IPS-NIHi7 (cell line): Measurements from ENCODE around the gene IZUMO4.

Experiments
- DNase-seq: peaks from one replicate; pipeline ENCODE4 v3.0.0; 2012; ENCODE audit warnings: mixed read lengths; ENCODE audit errors: extremely low spot score

The IZUMO4 gene, protein sequence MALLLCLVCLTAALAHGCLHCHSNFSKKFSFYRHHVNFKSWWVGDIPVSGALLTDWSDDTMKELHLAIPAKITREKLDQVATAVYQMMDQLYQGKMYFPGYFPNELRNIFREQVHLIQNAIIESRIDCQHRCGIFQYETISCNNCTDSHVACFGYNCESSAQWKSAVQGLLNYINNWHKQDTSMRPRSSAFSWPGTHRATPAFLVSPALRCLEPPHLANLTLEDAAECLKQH

GRCh38 chr19:2096480-2097202 lies at the start of gene IZUMO4:
Gene IZUMO4 (plus strand): TSS chr19:2096915. CDS start chr19:2096946, 31 bp downstream.
- DNase-seq, result peak; percentile 99

GRCh38 chr19:2047076-2047448 lies 49.7 kb upstream of the IZUMO4 start:
- no peak for DNase-seq

GRCh38 chr19:2047449-2048103 lies 49.1 kb upstream of the IZUMO4 start:
- no peak for DNase-seq

- DNase-seq, result no peak
Observed at GRCh38 chr19:2048104-2048958, 48.4 kb upstream of the IZUMO4 start.

- no peak for DNase-seq
Observed at GRCh38 chr19:2048959-2049740, 47.6 kb upstream of the IZUMO4 start.

DNA sequence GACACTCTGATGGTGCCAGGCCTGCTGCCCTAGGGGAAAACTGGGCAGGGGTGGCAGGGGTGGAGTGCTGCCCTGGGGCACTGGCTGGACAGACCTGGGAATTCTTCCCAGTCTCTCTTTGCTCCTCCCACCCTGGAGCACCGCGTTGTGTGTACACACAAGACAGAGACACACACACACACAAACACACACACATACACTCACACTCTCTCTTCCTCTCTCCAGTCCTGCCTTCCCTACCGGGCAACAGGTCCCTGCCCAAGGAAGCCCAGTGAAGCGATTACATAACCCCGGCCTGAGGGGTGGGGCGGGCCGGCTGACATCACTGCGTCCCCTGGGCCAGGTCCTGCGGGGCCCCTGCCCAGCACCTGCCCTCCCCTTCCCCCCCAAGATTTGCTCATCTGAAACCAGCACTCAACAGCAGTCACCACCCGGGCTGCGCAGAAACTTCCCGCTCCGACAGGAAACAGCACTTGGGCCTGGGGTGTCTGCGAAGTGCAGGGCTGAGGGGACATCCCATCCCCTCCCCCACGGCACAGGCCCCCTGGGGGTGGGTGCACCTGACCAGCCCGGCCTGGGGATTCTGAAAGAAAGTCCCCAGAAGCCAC lies 46.9 kb upstream of the IZUMO4 start:
- DNase-seq, result no peak

DNA sequence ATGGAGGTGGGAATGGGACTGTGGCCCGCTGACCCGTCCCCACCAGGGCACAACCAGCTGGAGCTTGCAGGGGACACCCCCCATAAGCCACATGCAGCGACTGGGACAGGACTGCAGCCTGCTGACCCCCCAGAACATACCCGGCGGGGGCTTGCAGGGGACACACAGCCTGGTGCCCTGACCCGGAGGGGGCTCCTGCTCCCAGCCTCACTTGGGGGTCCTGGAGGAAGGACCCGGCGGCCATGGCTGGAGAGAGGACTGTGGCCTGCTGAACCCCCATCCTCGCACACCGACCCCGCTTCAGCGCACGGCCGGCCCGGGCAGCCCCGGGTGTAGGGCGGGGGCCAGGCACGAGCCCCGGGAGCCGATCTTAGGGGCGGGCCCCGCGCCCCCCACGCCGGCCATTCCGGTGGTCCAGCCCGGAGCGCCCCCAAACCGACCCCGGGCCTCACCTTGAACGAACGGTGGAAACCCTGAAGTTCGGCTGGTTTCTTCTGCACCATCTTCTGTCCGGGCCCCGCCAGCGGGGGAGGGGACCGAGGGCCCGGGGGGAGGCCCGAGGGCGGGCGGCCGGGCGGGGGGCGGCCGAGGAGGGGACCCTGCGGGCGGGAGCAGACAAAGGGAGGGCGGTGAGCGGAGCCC lies 46.2 kb upstream of the IZUMO4 start:
- DNase-seq, result no peak

GRCh38 chr19:2050991-2051772 lies 45.5 kb upstream of the IZUMO4 start, which contains the start of gene MKNK2:
Gene MKNK2 (minus strand): TSS chr19:2051244. CDS start chr19:2050851, 393 bp downstream.
- peak; percentile 91 for DNase-seq

- DNase-seq, result no peak
Observed at GRCh38 chr19:2051773-2052704, 44.7 kb upstream of the IZUMO4 start.

DNA sequence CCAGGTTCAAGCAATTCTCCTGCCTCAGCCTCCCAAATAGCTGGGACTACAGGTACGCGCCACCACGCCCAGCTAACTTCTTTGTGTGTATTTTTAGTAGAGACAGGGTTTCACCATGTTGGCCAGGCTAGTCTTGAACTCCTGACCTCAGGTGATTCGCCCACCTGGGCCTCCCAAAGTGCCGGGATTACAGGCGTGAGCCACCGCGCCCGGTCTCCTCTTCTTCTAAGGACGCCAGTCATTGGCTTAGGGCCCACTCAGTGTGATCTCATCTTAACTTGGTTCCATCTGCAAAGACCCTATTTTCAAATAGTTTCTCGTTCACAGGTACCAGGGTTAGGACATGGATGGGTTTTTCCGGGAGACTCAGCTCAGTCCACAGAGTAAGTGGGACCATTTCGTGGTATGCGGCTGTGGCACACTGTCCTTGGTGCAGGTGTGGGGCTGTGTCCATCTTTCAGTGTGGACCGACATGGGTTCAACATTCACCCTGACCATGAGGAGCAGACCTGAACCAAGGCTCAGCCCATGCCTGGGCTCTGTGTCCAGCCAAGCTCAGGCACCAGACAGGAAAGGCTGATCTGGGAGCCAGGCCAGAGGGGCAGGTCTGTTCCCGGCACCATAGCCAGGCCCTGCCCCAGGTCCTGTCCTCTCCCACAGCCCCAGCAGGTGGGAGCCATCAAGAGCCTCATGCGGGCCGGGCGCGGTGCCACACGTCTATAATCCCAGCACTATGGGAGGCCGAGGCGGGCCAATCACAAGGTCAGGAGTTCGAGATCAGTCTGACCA lies 42.9 kb upstream of the IZUMO4 start:
- DNase-seq, result no peak

DNA sequence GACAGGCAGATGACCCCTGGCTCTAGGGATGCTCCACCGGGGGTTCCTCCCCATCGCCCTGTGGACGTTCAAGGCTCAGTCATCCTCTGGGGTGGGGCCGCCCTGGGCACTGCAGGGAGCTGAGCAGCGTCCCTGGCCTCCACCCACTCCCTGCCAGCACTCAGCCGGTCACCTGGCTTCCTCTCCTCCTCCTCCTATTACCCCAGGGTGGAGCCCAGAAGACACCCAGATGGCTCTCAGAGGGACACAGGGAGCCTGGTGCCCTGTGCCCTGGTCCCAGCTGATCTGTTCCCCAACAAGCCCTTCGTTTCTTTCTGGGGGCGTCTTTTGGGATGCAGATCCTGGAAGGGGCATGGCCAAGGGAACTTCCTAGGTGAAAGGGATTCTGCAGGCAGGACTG lies 42.0 kb upstream of the IZUMO4 start:
- no peak for DNase-seq

DNA sequence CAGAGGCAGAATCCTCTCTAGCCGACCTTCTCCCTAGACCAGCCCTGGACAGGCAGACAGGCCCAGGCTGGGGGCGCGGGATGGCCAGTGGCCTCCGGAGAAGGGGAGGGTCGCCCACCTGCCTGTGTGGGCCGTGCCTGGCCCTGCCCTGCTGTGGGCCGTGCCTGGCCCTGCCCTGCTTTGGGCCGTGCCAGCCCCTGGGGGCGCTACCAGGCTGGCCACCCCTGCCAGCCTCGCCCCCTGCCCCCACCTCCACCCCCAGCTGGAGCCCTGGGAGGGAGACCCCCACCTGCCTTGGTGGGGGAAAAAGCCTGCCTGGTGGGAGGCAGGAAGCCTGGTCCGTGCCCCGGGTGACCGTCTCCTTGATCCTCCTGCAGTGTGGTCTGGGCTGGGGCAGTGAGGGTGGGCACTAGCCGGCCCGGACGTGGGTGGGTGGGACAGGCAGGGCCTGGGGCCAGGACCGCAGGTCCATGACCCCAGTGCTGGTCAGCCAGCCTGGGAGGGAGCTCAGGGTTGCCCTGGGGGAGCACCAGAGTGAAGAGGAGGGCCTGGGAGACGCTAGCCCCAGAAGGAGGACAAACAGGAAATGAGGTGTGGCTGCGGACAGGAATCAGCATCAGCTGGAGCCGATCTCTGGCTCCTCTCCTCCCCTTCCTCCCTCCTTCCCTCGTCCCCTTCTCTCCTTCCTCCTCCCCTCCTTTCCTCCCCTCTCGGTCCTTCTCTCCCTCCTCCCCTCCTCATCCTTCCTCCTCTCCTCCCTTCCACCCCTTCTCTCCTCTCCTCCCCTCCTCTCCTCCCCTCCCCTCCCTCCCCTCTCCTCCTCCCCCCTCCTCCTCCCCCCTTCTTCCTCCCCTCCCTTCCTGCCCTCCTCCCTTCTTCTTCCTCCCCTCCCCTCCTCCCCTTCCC lies 40.5 kb upstream of the IZUMO4 start:
- no peak for DNase-seq

GRCh38 chr19:2056837-2057192 lies 39.9 kb upstream of the IZUMO4 start:
- DNase-seq, result no peak

GRCh38 chr19:2057484-2058469 lies 38.9 kb upstream of the IZUMO4 start:
- DNase-seq, result no peak
